Limb (tissue), 2 donors: ENCODE results near the gene LCE2D.

Experiments
- DNase-seq, 2 donors: peaks; one replicate each; pipeline ENCODE4 v3.0.0-alpha.2; 2016; ENCODE audit errors: extremely low spot score in 2 of 2

LCE2D gene

GRCh38 chr1:152697701-152698600, 34.8 kb downstream of the LCE2D start, which contains the start of gene LCE2A:
TSS of gene LCE2A (plus strand) at chr1:152698345. CDS start at chr1:152698902, 557 bp downstream.
- no peak for DNase-seq

DNA sequence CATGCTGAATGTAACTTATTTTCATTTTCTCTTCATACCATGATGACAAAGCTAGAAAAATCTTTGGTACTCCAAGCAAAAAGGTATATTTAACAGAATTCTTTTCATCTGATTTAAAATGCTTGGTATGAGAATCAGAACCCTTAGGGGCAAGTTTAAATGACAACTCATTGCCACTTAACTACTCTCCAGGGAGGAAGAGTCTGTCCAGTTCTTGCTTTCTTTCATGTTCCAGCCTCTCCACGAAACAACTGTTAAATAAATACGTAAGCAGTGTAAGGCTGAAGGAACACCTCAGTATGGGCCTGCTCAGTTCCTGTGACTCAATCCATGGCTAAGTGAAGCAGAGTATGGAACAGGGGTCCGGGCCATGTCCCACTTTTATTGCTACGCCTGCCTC, 36.6 kb downstream of the LCE2D start:
- no peak for DNase-seq

DNA sequence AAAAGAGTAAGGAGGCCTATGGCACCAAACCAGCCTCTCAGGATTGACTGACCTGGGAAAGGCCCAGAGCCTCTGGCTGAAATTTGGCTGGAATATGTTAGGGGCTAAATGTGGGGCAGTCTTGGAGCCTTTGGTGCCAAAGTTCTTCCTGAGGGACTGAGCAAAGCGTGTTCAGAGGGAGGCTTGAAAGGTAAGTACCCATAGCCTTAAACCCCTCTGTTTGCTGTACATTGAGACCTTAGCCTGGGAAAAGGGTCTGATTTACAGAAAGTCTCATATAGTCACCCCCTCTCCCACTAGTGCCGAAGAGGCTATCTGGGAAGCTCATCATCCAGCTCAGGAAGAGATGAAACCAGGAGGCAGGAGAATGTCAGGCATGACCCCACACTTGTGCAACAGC, 44.7 kb downstream of the LCE2D start, which contains the start of gene LCE4A:
TSS of gene LCE4A (plus strand) at position 301 of the 400 bp plus-strand sequence. CDS start 916 bp downstream, outside the sequence.
- DNase-seq, result no peak
